HL-60/S4 (cell line): ENCODE results near the gene RABGAP1L.

Source experiments
- in situ Hi-C: fragments of 300-500 bp; cut with MboI; formaldehyde crosslinking; loops from 2 replicates; pipeline ENCODE4 v1.14.3; 2022; ENCODE audit warnings: low sequenced_read_pairs

RABGAP1L gene

GRCh38 chr1:174940646-174941175 is 781.4 kb downstream of the RABGAP1L start:
- in situ Hi-C loops: no loop called here

GRCh38 chr1:174942547-174943255 is 783.4 kb downstream of the RABGAP1L start:
- in situ Hi-C loops: no loop called here

- in situ Hi-C loops: no loop called here
Measured at GRCh38 chr1:174946031-174946430, 786.7 kb downstream of the RABGAP1L start.

- in situ Hi-C loops: no loop called here
Measured at GRCh38 chr1:174949061-174949460, 789.7 kb downstream of the RABGAP1L start.

GRCh38 chr1:174949645-174950044 is 790.3 kb downstream of the RABGAP1L start:
- in situ Hi-C loops: no loop called here

GRCh38 chr1:174953285-174954072 is 794.2 kb downstream of the RABGAP1L start:
- in situ Hi-C loops: no loop called here

GRCh38 chr1:174954073-174954460 is 794.7 kb downstream of the RABGAP1L start:
- in situ Hi-C loops: no loop called here

GRCh38 chr1:174954671-174955669 is 795.6 kb downstream of the RABGAP1L start:
- in situ Hi-C loops: no loop called here

GRCh38 chr1:174956086-174956485 is 796.8 kb downstream of the RABGAP1L start:
- in situ Hi-C loops: no loop called here

- in situ Hi-C loops: no loop called here
Measured at GRCh38 chr1:174956976-174957375, 797.7 kb downstream of the RABGAP1L start.

- in situ Hi-C loops: no loop called here
Measured at GRCh38 chr1:174957829-174958228, 798.5 kb downstream of the RABGAP1L start.

GRCh38 chr1:174958396-174958795 is 799.1 kb downstream of the RABGAP1L start:
- in situ Hi-C loops: no loop called here

- in situ Hi-C loops: no loop called here
Measured at GRCh38 chr1:174960362-174960761, 801.0 kb downstream of the RABGAP1L start.

GRCh38 chr1:174963529-174964125 is 804.3 kb downstream of the RABGAP1L start:
- in situ Hi-C loops: no loop called here

- in situ Hi-C loops: no loop called here
Measured at GRCh38 chr1:174964261-174964971, 805.1 kb downstream of the RABGAP1L start.

GRCh38 chr1:174964972-174965361 is 805.6 kb downstream of the RABGAP1L start:
- in situ Hi-C loops: no loop called here

GRCh38 chr1:174965362-174966007 is 806.2 kb downstream of the RABGAP1L start:
- in situ Hi-C loops: no loop called here

GRCh38 chr1:174966008-174966572 is 806.8 kb downstream of the RABGAP1L start:
- in situ Hi-C loops: no loop called here
